ENCODE results near the gene LRGUK.

Gene LRGUK

GRCh38 chr7:134104166-134104565 lies 23.0 kb upstream of the LRGUK start:
- no peak for DNase-seq (ENCODE audit: extremely low read depth, insufficient read length)
- Histone ChIP-seq H3K4me3 (replicated peaks; ENCODE audit: low read depth, low read length) (no peak overlapping the region), H3K36me3 (ENCODE audit: control insufficient read depth, insufficient read depth, low read length) (no peaks in the 10 kb centered on the region), H3K27me3 (replicated peaks; ENCODE audit: control insufficient read depth, insufficient read depth, low read length) (no peaks in the 10 kb centered on the region)
- no peak for TF ChIP-seq CTCF (IDR thresholded peaks at IDR 0.05; ENCODE audit: insufficient read depth, low read length, poor library complexity, severe bottlenecking)

- DNase-seq (ENCODE audit: extremely low read depth, insufficient read length): no peak
- Histone ChIP-seq H3K36me3 (ENCODE audit: control insufficient read depth, insufficient read depth, low read length) (no peaks in the 10 kb centered on the region), H3K27me3 (replicated peaks; ENCODE audit: control insufficient read depth, insufficient read depth, low read length) (no peaks in the 10 kb centered on the region), H3K4me3 (replicated peaks; ENCODE audit: low read depth, low read length) (no peak overlapping the region)
- TF ChIP-seq CTCF (IDR thresholded peaks at IDR 0.05; ENCODE audit: insufficient read depth, low read length, poor library complexity, severe bottlenecking): no peak
These were observed 21.3 kb upstream of the LRGUK start for GRCh38 chr7:134105841-134106240.

- TF ChIP-seq CTCF (IDR thresholded peaks at IDR 0.05; ENCODE audit: insufficient read depth, low read length, poor library complexity, severe bottlenecking): no peak
- no peak for DNase-seq (ENCODE audit: extremely low read depth, insufficient read length)
- no peaks in the 10 kb centered on the region for H3K36me3 ChIP-seq (ENCODE audit: control insufficient read depth, insufficient read depth, low read length)
- no peak overlapping the region for H3K4me3 ChIP-seq (replicated peaks; ENCODE audit: low read depth, low read length)
- H3K27me3 ChIP-seq (replicated peaks; ENCODE audit: control insufficient read depth, insufficient read depth, low read length): no peaks in the 10 kb centered on the region
These were observed 18.3 kb upstream of the LRGUK start for GRCh38 chr7:134108802-134109201.

GRCh38 chr7:134113655-134114054 lies 13.5 kb upstream of the LRGUK start:
- Histone ChIP-seq H3K27me3 (replicated peaks; ENCODE audit: control insufficient read depth, insufficient read depth, low read length) (no peaks in the 10 kb centered on the region), H3K36me3 (ENCODE audit: control insufficient read depth, insufficient read depth, low read length) (no peaks in the 10 kb centered on the region), H3K4me3 (replicated peaks; ENCODE audit: low read depth, low read length) (no peak overlapping the region)
- no peak for TF ChIP-seq CTCF (IDR thresholded peaks at IDR 0.05; ENCODE audit: insufficient read depth, low read length, poor library complexity, severe bottlenecking)
- DNase-seq (ENCODE audit: extremely low read depth, insufficient read length): no peak

- no peak for TF ChIP-seq CTCF (IDR thresholded peaks at IDR 0.05; ENCODE audit: insufficient read depth, low read length, poor library complexity, severe bottlenecking)
These were observed 12.1 kb upstream of the LRGUK start for GRCh38 chr7:134114992-134115391.

GRCh38 chr7:134120405-134120804 lies 6.7 kb upstream of the LRGUK start:
- no peak for TF ChIP-seq CTCF (IDR thresholded peaks at IDR 0.05; ENCODE audit: insufficient read depth, low read length, poor library complexity, severe bottlenecking)
- Histone ChIP-seq H3K36me3 (ENCODE audit: control insufficient read depth, insufficient read depth, low read length) (no peaks in the 10 kb centered on the region), H3K4me3 (replicated peaks; ENCODE audit: low read depth, low read length) (no peak overlapping the region), H3K27me3 (replicated peaks; ENCODE audit: control insufficient read depth, insufficient read depth, low read length) (no peaks in the 10 kb centered on the region; the same call in none of the 2 replicates)
- DNase-seq (ENCODE audit: extremely low read depth, insufficient read length): no peak

More at GRCh38 chr7:134114992-134115391, 12.1 kb upstream of the LRGUK start:
- DNase-seq (ENCODE audit: extremely low read depth, insufficient read length): no peak
- no peaks in the 10 kb centered on the region; the same call in 1 of the 2 replicates for H3K27me3 ChIP-seq (replicated peaks; ENCODE audit: control insufficient read depth, insufficient read depth, low read length)
- no peak overlapping the region for H3K4me3 ChIP-seq (replicated peaks; ENCODE audit: low read depth, low read length)
- H3K36me3 ChIP-seq (ENCODE audit: control insufficient read depth, insufficient read depth, low read length): no peaks in the 10 kb centered on the region
